ENCODE data around the gene TNNT2.

TNNT2 gene

GRCh38 chr1:201324306-201324705, 53.2 kb downstream of the TNNT2 start:
- FAIRE-seq (no peak), DNase-seq (ENCODE audit: insufficient read length, low spot score) (no peak)
- no peak for TF ChIP-seq CTCF (IDR thresholded peaks at IDR 0.05; ENCODE audit: insufficient read depth, missing control alignments)

- no peak for TF ChIP-seq CTCF (IDR thresholded peaks at IDR 0.05; ENCODE audit: insufficient read depth, missing control alignments)
- DNase-seq (ENCODE audit: insufficient read length, low spot score) (no peak), FAIRE-seq (no peak)
These were observed 54.6 kb downstream of the TNNT2 start for GRCh38 chr1:201322653-201323510.

GRCh38 chr1:201321826-201322390, 55.6 kb downstream of the TNNT2 start:
- no peak for DNase-seq (ENCODE audit: insufficient read length, low spot score)
- TF ChIP-seq CTCF (IDR thresholded peaks at IDR 0.05; ENCODE audit: insufficient read depth, missing control alignments) = no peak
- no peak for FAIRE-seq

DNA sequence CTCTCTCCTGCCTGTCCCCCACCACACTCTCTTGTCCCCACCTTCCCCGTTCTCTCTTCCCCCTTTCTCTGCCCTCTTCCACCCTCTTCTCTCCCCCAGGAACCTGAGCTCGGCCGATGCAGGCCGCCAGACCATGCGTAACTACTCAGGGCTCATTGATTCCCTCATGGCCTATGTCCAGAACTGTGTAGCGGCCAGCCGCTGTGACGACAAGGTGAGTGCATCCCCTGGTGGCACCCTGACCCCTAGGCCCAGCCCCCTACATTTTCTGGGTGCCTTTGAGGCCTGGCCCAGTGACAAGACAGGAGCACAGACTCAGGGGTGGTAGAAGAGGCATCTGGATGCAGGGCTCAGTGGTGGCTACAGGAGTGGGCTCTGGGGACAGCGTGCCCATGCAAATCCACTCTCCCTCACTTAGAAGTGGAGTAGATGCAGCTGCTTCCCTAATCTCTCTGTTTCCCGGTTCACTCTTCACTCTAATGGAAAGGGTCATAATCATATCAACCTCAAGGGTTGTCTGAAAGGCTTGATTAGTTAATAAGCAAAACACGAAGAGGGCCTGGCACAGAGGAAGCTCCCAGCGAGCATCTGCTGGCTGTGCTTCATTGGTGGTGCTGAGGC, 57.2 kb downstream of the TNNT2 start:
- no peak for DNase-seq (ENCODE audit: insufficient read length, low spot score)
- TF ChIP-seq CTCF (IDR thresholded peaks at IDR 0.05; ENCODE audit: insufficient read depth, missing control alignments) = no peak
- no peak for FAIRE-seq

DNA sequence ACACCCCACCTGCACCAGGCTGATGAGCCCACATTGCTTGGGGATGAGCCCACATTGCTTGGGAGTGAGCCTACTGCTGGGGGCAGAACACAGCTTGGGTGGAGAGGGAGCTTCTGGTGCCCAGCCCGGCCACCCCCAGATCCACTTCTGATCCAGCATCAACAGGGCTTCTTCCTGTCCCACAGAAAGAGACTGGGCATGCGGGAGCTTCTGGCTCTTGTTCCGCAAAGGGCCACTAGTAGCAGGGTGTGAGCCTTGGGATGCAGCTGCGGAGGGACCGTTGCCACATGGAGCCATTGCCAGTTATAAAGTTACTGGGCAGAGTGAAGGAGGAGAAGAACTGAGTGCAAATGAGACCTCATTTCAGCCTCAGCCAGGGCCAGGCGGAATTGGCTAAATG, 57.8 kb downstream of the TNNT2 start:
- TF ChIP-seq CTCF (IDR thresholded peaks at IDR 0.05; ENCODE audit: insufficient read depth, missing control alignments) = no peak

GRCh38 chr1:201318504-201319340, 58.8 kb downstream of the TNNT2 start:
- FAIRE-seq (no peak), DNase-seq (ENCODE audit: insufficient read length, low spot score) (no peak)
- TF ChIP-seq CTCF (IDR thresholded peaks at IDR 0.05; ENCODE audit: insufficient read depth, missing control alignments) = no peak

More for the DNA sequence above, 57.8 kb downstream of the TNNT2 start:
- FAIRE-seq (no peak), DNase-seq (ENCODE audit: insufficient read length, low spot score) (no peak)
